GM18507 (cell line): ENCODE measurements around the gene PLEKHA7.

Source experiments
- DNase-seq: peaks from one replicate; pipeline ENCODE4 v3.0.0; 2011; ENCODE audit warnings: low read depth; ENCODE audit not compliant: insufficient read length; ENCODE audit errors: extremely low spot score
- FAIRE-seq: peaks from 2 replicates; lab custom pipeline; 2011; peaks lifted over from hg19 to GRCh38; lab: Jason Lieb, UNC

Gene PLEKHA7

GRCh38 chr11:16804104-16804947 is 209.9 kb downstream of the PLEKHA7 start:
- FAIRE-seq, result no peak
- DNase-seq, result no peak

DNA sequence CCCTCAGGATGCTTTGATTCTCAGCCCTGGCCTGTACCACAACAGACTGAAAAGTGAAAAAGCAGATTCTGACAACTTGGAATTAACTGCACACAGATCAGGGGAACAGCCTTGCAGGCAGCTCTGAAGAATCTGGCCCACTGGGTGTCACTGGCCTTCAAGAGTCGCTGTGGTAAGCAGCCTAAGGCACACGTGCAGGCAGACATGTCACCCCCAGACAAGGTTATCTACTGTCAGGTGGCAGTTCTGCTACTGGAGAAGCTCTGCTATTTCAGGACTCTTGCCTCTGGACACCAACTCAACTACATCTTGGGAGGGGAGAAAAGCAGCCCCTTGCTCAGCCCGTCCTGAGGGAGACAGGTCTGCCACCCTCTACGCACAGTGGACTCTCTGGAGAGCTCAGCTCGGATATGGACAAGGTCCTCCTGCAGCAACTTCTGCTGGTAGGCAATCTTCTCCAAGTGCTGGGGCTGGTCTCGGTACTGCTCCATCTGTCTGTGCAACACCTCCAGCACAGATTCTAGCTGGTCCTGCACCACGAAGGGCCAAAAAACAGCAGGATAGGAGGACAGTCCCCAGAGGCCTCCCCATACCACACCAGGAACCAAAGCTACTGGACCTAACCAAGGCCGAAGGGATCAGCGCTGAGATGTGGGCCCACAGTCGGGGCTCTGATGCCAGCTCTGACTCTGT is 212.8 kb downstream of the PLEKHA7 start:
- no peak for DNase-seq
- no peak for FAIRE-seq

DNA sequence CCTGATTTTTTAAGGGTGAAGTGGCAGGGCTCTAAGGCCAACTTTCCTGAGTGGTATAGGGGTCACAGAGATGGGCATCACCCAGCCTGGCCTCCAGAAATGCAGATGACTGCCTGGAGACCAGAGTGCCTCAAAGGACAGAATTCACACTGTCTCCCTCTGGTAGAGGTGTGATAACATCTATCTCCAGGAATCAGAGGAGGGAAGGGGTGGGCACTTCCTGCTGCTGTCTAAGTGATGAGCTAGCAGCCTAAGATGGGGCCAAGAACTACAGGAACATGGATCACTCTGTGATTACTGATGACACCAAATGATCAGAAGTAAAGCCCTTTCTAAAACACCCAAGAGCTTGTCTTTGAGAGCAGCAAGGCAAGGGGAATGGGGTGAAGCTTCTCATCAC is 213.8 kb downstream of the PLEKHA7 start:
- DNase-seq, result no peak
- no peak for FAIRE-seq

GRCh38 chr11:16799890-16800289 is 214.3 kb downstream of the PLEKHA7 start:
- DNase-seq (no peak), FAIRE-seq (no peak)

- FAIRE-seq, result no peak
Observed at GRCh38 chr11:16799221-16799620, 215.0 kb downstream of the PLEKHA7 start.

DNA sequence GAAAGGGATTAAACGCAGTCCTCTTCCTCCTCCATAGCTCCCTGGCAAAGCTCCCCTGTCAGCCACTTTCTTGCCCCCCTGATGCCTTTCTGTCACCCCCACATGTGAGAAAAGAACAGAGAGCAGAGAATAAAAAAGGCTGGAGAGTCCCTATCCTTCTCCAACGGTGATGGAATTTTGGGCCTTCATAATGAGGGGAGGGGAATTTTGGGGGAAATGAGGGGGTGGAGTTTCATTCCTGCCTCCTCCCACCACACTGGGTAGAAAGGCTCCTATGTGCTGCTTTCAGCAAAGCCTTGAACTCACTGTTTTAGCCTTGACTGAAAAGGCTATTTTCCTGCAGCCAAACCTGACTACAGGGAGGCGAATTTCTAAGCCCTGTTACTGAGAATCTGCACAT is 216.4 kb downstream of the PLEKHA7 start:
- DNase-seq (no peak), FAIRE-seq (no peak)

More at GRCh38 chr11:16799221-16799620, 215.0 kb downstream of the PLEKHA7 start:
- no peak for DNase-seq

DNA sequence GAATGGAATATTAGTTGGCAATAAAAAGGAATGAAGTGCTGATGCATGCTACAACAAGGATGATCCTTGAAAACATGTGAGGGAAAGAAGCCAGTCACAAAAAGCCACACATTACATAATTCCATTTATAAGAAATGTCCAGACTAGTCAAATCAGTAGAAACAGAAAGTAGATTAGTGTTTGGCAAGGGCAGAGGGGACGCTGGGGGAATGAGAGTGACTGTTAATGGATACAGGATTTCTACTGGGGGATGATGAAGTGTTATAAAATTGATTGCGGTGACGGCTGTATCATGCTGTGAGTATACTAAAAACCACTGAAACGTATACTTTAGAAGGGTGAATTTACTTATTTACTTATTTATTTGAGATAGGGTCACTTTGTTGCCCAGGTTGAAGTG is 217.9 kb downstream of the PLEKHA7 start:
- FAIRE-seq, result no peak
- DNase-seq, result no peak

- DNase-seq (no peak), FAIRE-seq (no peak)
Observed at GRCh38 chr11:16795146-16795545, 219.1 kb downstream of the PLEKHA7 start.

GRCh38 chr11:16794047-16794818 is 220.0 kb downstream of the PLEKHA7 start:
- no peak for FAIRE-seq

GRCh38 chr11:16793511-16793910 is 220.7 kb downstream of the PLEKHA7 start:
- DNase-seq, result no peak
- no peak for FAIRE-seq

More at GRCh38 chr11:16794047-16794818, 220.0 kb downstream of the PLEKHA7 start:
- DNase-seq, result no peak

DNA sequence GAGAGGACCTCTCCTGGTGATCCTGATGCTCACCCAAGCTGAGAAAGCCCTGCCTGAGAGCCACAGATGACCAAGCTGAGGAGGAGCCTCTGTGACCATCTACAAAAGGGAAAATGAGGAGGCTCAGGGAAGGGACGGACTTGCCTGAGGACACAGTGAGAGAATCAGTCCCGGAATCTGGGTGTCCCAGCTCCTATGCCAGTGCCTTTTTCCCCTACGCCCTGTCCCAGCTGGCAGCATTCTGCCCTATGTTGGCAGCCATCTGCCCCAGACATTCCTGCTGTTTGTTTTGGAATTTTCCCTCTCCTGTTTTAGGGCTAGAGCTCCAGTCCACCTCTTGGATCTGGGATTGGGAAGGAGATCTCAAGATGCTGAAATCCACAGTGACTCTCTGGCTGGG is 221.2 kb downstream of the PLEKHA7 start:
- FAIRE-seq (no peak), DNase-seq (no peak)

GRCh38 chr11:16792426-16792825 is 221.8 kb downstream of the PLEKHA7 start:
- FAIRE-seq (no peak), DNase-seq (no peak)

DNA sequence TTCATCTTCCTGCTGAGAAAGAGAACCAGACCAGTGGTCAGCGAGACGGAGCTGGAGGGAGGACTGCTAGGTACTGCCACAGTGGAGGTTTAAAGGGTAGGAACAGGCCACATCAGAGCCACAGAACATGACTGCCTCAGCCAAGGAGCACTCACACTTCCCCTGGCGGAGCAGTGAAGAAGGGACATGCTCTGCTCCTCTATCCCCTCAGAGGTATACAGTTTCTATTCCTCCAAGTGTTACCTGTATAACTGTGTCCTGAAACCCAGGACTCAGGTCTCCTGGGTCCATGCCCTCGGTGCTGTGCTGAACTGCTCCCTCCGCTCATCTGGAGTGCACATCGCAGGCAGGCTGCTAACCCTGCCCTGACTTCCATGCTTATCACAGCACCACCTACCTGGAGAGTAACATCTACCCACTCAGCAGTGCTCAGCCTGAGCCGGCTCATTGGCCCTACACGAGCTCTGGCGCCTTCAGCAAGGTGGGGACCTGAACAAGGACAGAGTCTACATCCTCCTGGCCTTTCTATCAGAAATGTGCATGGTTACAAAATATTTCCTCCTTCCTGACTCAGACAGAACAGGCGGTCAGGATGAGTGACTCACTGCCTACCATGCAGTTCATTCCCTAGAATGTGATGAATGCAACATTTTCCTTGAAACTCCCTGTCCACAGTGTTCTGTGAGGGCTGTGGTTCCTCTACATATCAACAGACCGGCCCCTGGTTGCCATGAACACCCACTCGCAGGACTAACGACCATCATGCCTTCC is 222.8 kb downstream of the PLEKHA7 start:
- DNase-seq, result no peak
- FAIRE-seq, result no peak

GRCh38 chr11:16790486-16791190 is 223.6 kb downstream of the PLEKHA7 start:
- FAIRE-seq (no peak), DNase-seq (no peak)

DNA sequence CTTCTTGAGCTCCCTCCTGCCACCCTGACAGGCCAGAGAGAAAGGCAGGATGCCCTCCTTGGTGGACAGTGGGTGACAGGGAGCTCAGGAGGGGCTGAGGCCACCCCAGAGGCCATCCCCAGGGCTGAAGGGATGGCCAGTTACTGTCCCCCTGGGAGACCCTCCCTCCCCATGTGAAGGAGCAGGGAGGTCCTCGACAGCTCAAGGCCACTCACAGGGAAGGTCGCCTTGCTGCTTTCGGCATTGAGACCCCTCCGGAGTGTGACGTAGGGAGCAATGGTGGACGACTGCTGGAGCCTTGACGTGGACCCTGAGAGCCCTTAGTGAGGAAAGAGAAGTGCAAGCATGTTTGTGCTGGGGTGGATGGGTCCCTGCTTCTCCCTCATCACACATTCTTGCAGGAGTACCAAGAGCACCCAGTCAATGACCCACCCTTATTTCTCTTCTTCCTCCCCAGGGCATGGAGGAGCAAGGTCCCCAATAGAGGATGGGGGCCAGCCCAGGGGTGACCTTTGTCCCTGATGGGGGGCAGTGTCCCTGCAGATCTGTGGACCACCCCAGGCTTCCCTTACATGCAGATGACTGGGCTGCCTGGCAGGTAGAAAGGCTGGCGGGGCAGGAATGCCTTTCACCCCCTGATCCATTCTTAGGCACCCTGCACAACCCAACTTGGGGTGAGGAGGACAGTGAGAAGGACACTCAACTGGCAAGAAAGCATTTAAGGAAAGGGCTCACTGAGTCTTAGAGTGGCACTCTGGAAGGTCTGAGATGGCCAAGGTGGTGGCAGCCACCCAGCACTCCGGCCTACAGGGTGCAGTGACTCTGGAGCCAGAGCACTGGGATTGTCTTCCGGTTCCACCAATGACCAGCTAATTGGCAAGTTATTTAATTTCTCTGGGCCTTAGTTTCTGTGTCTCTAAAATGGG is 224.4 kb downstream of the PLEKHA7 start:
- DNase-seq (no peak), FAIRE-seq (no peak)

DNA sequence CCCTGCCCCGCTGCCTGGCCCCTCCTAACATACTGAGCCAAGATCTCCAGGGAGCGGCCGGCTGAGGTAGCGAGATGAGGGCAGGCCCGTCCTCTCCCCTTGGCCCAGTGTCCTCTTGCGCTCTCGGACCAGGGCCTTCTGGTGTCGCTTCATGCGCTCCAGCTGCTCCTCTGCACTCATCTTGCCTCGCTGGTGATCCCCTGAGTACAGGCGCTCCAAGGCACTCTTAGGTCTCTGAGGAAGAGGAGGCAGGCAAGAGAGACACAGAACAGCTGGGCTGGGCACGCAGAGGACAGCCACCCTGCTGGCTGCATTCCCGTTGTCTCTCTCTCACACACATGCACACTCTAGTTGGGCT is 225.2 kb downstream of the PLEKHA7 start:
- FAIRE-seq (no peak), DNase-seq (no peak)

GRCh38 chr11:16788141-16789062 is 225.8 kb downstream of the PLEKHA7 start:
- FAIRE-seq, result peak; percentile 62
- DNase-seq, result peak; percentile 32
